MM.1S (cell line): ENCODE measurements around the gene ISG15.
A peak's percentile ranks its signal among the peaks of the same experiment; 100 is the strongest.

Source experiments
- DNase-seq: peaks from one replicate; pipeline ENCODE4 v3.0.0-alpha.2; 2015
- H2AFZ ChIP-seq: fragments of 300-600 bp; sonication (generic); 2 replicates; pipeline ENCODE4 v1.6.0; 2016; ENCODE audit warnings: antibody characterized with exemption, low read length
- H3F3A ChIP-seq: fragments of 300-600 bp; sonication (generic); 2 replicates; pipeline ENCODE4 v1.6.1; 2016; ENCODE audit warnings: mild to moderate bottlenecking, antibody characterized with exemption, low read length, moderate library complexity, mixed read lengths; ENCODE audit not compliant: insufficient read depth
- H3K27ac ChIP-seq: fragments of 300-600 bp; sonication (generic); 2 replicates; pipeline ENCODE4 v1.5.1; 2016; ENCODE audit warnings: mild to moderate bottlenecking, low read length
- H3K27me3 ChIP-seq: fragments of 300-600 bp; sonication (generic); replicated peaks from 2 replicates; pipeline ENCODE4 v1.6.0; 2016; ENCODE audit warnings: low read length; ENCODE audit not compliant: insufficient read depth
- H3K36me3 ChIP-seq: fragments of 300-600 bp; sonication (generic); replicated peaks from 2 replicates; pipeline ENCODE4 v1.6.1; 2016; ENCODE audit warnings: mild to moderate bottlenecking, low read length, mixed read lengths; ENCODE audit not compliant: insufficient read depth
- H3K4me1 ChIP-seq: fragments of 300-600 bp; sonication (generic); 2 replicates; pipeline ENCODE4 v1.6.1; 2016; ENCODE audit warnings: low read length, mixed read lengths
- H3K4me2 ChIP-seq: fragments of 300-600 bp; sonication (generic); 2 replicates; pipeline ENCODE4 v1.6.0; 2016; ENCODE audit warnings: low read depth, low read length
- H3K4me3 ChIP-seq: fragments of 300-600 bp; sonication (generic); 2 replicates; pipeline ENCODE4 v1.5.1; 2016; ENCODE audit warnings: low read length, mixed read lengths
- H3K79me2 ChIP-seq: fragments of 300-600 bp; sonication (generic); 2 replicates; pipeline ENCODE4 v1.6.1; 2016; ENCODE audit warnings: mixed run types, low read length, mixed read lengths
- H3K9ac ChIP-seq: fragments of 300-600 bp; sonication (generic); 2 replicates; pipeline ENCODE4 v1.6.1; 2016; ENCODE audit warnings: low read length, mixed read lengths
- H3K9me2 ChIP-seq: fragments of 300-600 bp; sonication (generic); replicated peaks from 2 replicates; pipeline ENCODE4 v1.6.1; 2016; ENCODE audit warnings: mild to moderate bottlenecking, low read length, mixed read lengths; ENCODE audit not compliant: insufficient read depth
- H3K9me3 ChIP-seq: fragments of 300-600 bp; sonication (generic); replicated peaks from 2 replicates; pipeline ENCODE4 v1.6.1; 2016; ENCODE audit warnings: mild to moderate bottlenecking, low read length, mixed read lengths; ENCODE audit not compliant: insufficient read depth
- H4K20me1 ChIP-seq: fragments of 300-600 bp; sonication (generic); 2 replicates; pipeline ENCODE4 v1.6.1; 2016; ENCODE audit warnings: mild to moderate bottlenecking, low read length, moderate library complexity, mixed read lengths; ENCODE audit not compliant: insufficient read depth
- EZH2 ChIP-seq: fragments of 300-600 bp; sonication (generic); optimal IDR thresholded peaks from 2 replicates; pipeline ENCODE3; 2017; ENCODE audit warnings: low read depth, mild to moderate bottlenecking, antibody characterized with exemption, low read length, mixed read lengths
- EZH2phosphoT487 ChIP-seq: fragments of 300-600 bp; sonication (generic); IDR thresholded peaks from 2 replicates; pipeline ENCODE4 v1.6.1; 2018; ENCODE audit warnings: antibody characterized with exemption, low read length
- TF ChIP-seq, protein P1 (sequence below): fragments of 300-600 bp; sonication (generic); IDR thresholded peaks from 2 replicates; pipeline ENCODE4 v1.5.1; 2016; ENCODE audit warnings: antibody characterized with exemption, low read length, mixed read lengths

The ISG15 gene

DNA sequence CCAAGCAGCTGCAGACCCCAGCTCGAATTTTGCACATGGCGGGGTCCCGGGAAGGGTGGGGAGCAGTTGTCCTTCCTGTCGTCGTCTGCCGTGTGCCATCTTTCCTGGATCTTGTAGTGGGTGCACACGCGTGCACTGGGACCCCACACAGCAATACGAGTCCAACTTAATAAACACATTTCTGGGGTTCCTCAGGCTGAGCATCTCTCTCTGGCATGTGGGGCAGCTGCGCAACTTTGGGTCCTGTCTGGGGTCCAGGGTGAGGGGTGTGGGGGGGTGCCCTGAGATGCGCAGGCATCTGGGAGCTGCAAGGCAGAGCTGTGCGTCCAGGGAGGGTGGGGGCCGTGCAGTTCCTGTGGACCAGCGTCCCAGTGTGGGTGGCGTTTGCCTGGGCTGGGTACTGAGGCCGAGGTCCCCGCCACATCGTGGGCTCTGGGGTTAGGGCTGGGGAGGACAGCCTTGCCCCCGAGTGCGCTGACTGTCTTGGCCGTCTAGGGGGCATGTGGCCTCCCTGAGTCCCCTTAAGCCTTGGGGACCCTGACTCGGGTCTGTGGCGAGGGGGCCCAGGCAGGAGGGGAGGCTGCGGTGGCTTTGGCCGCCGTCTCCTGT, 47.7 kb upstream of the ISG15 start:
- Histone ChIP-seq H3K4me3 (peak overlapping the region; percentile 89; the same call in 1 of the 2 replicates), H4K20me1 (no peaks in the 10 kb centered on the region), H3K9me2 (no peaks in the 10 kb centered on the region), H3K27ac (no peak overlapping the region), H2AFZ (peak overlapping the region; percentile 92), H3K79me2 (no peaks in the 10 kb centered on the region), H3K4me1 (peaks cover 9% of the 10 kb centered on the region), H3K9me3 (no peaks in the 10 kb centered on the region), H3K4me2 (peak overlapping the region; percentile 100; the same call in 1 of the 2 replicates), H3K9ac (peak overlapping the region; percentile 60; the same call in 1 of the 2 replicates), H3K27me3 (no peaks in the 10 kb centered on the region), H3K36me3 (no peaks in the 10 kb centered on the region), H3F3A (peaks cover 4% of the 10 kb centered on the region; the same call in 1 of the 2 replicates)
- DNase-seq, result no peak
- TF ChIP-seq, protein P1, sequence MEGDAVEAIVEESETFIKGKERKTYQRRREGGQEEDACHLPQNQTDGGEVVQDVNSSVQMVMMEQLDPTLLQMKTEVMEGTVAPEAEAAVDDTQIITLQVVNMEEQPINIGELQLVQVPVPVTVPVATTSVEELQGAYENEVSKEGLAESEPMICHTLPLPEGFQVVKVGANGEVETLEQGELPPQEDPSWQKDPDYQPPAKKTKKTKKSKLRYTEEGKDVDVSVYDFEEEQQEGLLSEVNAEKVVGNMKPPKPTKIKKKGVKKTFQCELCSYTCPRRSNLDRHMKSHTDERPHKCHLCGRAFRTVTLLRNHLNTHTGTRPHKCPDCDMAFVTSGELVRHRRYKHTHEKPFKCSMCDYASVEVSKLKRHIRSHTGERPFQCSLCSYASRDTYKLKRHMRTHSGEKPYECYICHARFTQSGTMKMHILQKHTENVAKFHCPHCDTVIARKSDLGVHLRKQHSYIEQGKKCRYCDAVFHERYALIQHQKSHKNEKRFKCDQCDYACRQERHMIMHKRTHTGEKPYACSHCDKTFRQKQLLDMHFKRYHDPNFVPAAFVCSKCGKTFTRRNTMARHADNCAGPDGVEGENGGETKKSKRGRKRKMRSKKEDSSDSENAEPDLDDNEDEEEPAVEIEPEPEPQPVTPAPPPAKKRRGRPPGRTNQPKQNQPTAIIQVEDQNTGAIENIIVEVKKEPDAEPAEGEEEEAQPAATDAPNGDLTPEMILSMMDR, result no peak
- TF ChIP-seq EZH2phosphoT487 (no peak), EZH2 (no peak)

DNA sequence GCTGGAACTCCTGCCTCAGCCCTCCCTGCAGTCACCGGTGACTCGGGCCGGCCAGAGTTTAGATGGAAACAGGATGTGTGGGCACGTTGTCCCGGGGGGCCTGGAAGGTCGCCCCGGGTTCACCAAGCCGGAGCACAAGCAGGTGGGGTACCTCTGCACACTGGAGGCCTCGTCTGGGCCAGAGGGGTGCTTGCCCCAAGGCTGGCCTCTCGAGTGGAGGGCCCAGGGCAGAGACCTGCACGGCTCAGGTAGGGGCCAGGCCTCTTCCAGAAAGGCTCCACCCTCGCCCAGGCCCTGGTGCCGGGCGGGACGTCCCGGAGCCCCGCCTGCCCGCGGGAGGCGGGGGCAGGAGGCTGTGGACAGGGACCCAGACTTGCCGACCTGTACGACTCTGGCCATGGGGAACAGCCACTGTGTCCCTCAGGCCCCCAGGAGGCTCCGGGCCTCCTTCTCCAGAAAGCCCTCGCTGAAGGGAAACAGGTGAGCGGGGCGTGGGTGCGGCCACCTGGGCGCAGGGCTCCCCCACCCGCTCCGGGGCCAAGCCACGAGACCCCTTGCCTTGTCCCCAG, 47.1 kb upstream of the ISG15 start, which contains the start of gene PLEKHN1:
TSS of gene PLEKHN1 (plus strand) at position 348 of the 569 bp plus-strand sequence. CDS start at position 398, 50 bp downstream.
- peaks cover 9% of the 10 kb centered on the region for H3K4me1 ChIP-seq
- H3K4me3 ChIP-seq, result peak within 1 kb of the TSS; percentile 89
- no peaks in the 10 kb centered on the region for H3K9me2 ChIP-seq
- peaks cover 4% of the 10 kb centered on the region; the same call in 1 of the 2 replicates for H3F3A ChIP-seq
- no peaks in the 10 kb centered on the region for H3K9me3 ChIP-seq
- H3K4me2 ChIP-seq, result peak within 1 kb of the TSS; percentile 100
- peak within 1 kb of the TSS; percentile 70 for H3K27ac ChIP-seq
- H3K79me2 ChIP-seq, result no peaks in the 10 kb centered on the region
- peak within 1 kb of the TSS; percentile 60; the same call in 1 of the 2 replicates for H3K9ac ChIP-seq
- no peaks in the 10 kb centered on the region for H3K27me3 ChIP-seq
- TF ChIP-seq, protein P1, result no peak
- TF ChIP-seq EZH2phosphoT487, result no peak
- TF ChIP-seq EZH2, result no peak
- no peaks in the 10 kb centered on the region for H3K36me3 ChIP-seq
- H2AFZ ChIP-seq, result peak within 1 kb of the TSS; percentile 92
- no peaks in the 10 kb centered on the region for H4K20me1 ChIP-seq
- DNase-seq, result peak; percentile 42

DNA sequence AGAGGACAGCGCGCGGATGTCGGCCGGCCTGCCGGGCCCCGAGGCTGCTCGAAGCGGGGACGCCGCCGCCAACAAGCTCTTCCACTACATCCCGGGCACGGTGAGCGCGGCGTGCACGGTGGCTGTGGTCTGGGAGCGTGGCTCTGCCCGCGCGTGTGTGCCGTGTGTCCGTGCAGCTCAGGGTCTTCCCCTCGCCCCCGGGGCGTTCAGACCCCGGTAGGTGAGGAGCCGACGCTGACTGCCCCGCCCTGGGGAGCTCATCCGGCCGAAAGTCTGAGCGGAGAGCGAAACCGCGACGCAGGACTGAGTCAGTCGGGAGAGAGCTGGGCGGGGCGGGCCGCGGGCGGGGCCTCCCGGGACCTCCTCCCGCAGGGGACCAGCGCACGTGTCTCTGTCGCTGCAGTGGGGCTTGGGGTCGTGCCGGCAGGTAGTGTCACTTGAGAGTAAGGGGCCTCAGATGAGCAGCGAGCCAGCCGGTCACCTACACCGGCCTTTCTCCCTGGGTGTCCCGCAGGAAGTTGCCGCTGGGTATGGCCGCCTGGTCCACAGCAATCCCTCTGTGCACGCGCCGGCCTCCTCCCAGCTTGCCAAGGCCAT, 46.5 kb upstream of the ISG15 start:
- Histone ChIP-seq H3K27ac (peak overlapping the region; percentile 70), H3K4me1 (peaks cover 9% of the 10 kb centered on the region), H3K9me2 (no peaks in the 10 kb centered on the region), H3K79me2 (no peaks in the 10 kb centered on the region), H3K9ac (peak overlapping the region; percentile 60; the same call in 1 of the 2 replicates), H3F3A (peaks cover 4% of the 10 kb centered on the region; the same call in 1 of the 2 replicates), H3K4me2 (peak overlapping the region; percentile 100), H3K9me3 (no peaks in the 10 kb centered on the region), H3K4me3 (peak overlapping the region; percentile 89), H4K20me1 (no peaks in the 10 kb centered on the region), H3K36me3 (no peaks in the 10 kb centered on the region), H3K27me3 (no peaks in the 10 kb centered on the region), H2AFZ (peak overlapping the region; percentile 92)
- peak; percentile 79 for DNase-seq
- TF ChIP-seq EZH2phosphoT487 (no peak), EZH2 (no peak)
- TF ChIP-seq, protein P1, result no peak
